Smooth muscle cell of the brain vasculature (primary cell): ENCODE measurements around the gene RASGRP4.
"Not testable (repeated sequence)": the region's sequence is repeated elsewhere in the genome, so short reads cannot be mapped to it uniquely, and the experiment has no call there.

Source experiments
- DNase-seq: peaks from one replicate; pipeline ENCODE4 v3.0.0-alpha.2; 2012; ENCODE audit warnings: low read depth, low spot score

RASGRP4 gene

DNA sequence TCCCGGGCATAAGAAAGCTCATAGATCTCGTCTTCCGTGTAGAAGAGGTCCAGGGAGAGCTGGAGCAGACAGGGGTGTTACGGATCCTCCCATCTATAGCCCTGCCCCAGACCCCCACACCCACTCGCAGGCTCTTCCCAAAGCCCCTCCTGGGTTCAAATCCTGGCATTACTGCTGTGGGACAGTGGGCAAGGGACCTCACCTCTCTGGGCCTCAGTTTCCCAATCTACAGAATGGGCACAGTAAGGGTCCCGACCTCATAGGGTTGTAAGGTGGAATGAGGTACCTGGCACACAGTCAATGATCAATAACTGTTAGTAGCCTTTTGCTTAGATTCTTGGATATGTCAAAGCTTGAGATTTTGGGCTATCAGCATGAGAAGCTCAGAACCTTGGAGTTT, 12.6 kb downstream of the RASGRP4 start:
- no peak for DNase-seq

DNA sequence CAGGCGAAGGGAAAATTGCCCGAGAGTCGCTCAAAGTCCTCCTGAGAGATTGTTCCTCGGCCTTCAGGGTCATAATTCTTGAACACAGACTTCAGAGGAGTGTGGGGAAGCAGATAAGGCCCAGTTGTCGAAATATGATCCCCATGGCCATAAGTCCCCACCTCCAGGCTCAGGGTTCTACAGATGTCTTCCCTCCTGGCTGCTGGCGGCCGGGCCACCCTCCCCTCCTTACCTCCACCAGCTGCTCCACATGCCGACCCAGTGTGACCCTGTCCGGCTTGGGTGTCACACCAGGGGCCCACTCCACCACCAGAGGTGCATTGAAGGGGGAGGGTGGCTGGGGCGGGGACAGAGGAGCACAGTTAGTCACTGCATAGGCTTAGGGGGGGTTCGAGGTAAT, 13.1 kb downstream of the RASGRP4 start:
- no peak for DNase-seq

DNA sequence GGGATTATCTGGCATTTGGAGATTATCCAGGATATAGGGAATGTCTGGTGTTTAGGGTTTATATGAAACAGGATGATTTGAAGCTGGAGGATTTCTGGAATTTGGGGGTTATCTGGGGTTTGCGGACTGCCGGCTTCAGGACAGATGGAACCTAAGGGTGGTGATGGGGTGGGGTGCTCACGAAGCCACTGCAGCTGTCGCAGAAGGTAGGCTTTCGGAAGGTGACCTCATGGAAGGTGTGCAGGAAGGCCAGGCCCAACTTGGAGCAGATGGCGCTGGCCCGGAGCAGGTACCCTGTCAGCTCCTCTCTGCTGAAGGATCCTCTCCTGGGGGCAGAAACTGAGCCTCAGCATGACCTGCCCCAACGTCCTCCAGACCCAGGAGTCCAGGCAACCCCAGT, 13.5 kb downstream of the RASGRP4 start:
- no peak for DNase-seq

DNA sequence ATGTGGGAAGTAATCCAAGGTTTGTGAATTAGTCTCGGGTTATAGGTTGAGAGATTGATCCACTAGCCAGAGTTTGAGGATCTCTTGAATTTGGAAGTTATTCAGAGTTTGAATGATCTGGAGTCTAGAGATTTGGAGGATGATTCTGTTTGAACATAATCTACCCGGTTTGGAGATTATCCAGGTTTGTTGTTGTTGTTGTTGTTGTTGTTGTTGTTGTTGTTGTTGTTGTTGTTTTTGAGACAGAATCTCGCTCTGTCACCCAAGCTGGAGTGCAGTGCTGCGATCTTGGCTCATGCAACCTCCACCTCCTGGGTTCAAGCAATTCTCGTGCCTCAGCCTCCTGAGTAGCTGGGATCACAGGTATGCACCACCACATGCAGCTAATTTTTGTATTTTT, 14.1 kb downstream of the RASGRP4 start:
- DNase-seq, result not testable (repeated sequence)

DNA sequence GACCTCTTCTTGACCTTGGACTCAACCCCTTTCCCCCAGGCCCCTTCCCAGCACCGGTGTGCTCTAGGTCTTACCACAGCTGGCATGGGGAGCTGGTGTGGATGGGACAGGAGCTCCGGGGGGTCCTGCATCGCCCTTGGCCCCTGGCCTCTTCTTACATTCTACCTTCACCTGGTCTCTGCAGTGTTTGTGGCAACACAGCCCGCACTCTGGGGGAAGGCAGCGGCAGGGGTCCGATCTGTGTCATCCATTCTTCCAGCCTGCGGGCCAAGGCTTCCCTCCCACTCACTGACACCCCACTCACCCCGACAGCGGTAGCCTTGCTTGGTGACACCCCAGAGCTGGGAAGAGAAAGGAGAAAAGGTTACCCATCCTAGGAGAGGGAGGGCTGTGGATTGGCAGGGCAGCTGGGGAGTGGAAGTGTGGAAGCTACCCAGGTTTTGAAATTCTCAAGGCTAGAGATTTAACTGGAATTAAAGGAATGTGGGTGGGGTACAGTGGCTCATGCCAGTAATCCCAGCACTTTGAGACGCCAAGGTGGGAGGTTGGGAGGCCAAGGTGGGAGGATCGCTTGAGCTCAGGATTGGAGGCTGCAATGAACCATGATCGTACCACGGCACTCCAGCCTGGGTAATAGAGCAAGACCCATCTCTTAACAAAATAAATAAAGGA, 14.8 kb downstream of the RASGRP4 start:
- no peak for DNase-seq

DNA sequence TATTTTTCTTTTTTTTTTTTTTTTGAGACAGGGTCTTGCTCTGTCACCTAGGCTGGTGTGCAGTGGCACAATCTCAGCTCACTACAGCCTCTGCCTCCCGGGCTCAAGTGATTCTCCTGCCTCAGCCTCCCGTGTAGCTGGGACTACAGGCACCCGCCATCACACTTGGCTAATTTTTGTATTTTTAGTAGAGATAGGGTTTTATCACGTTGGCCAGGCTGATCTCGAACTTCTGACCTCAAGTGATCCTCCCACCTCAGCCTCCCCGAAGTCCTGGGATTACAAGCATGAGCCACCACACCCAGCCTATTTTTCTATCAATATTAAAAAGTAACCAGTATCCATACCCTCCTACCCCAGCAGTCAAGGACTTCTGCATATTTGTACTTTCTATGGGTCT, 15.6 kb downstream of the RASGRP4 start:
- DNase-seq, result not testable (repeated sequence)

DNA sequence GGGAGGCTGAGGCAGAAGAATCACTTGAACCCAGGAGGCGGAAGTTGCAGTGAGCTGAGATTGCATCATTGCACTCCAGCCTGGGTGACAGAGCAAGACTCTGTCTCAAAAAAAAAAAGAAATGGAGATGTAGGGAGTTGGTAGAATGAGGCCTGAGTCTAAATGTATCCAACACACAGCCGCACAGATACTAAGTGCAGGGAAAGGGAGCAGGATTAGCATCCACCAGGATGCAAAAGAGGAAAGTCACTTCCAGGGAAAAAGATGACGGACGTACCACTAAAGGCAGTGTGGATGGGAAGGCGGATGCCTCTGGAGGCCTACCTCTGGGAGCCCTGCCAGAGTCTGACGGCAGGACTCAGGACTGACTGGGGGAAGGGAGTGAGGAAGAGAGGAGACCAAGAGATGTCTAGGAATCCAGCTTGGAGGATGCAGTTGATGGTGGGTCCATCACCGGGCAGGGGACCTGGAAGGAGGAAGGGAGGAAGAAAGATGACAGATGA, 16.3 kb downstream of the RASGRP4 start:
- DNase-seq, result no peak

DNA sequence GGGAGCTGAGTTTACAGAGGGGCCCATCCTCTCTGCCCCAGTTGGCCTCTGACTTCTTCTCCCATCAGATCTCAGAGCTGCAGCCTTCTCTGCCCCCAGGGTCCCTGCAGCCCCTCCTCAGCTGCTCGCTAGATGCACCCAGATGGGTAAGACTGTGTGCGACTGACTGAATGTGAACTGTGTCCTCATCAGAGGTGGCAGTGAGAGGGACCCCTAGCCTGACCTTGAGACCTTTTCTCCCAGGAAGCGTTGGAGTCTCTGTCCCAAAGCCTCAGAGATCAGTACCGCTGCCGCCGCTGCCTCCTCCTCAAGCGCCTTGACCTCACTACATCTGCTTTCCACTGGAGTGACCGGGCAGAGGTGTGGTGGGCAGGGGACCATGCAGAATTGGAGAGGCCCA, 20.7 kb downstream of the RASGRP4 start:
- DNase-seq, result no peak

DNA sequence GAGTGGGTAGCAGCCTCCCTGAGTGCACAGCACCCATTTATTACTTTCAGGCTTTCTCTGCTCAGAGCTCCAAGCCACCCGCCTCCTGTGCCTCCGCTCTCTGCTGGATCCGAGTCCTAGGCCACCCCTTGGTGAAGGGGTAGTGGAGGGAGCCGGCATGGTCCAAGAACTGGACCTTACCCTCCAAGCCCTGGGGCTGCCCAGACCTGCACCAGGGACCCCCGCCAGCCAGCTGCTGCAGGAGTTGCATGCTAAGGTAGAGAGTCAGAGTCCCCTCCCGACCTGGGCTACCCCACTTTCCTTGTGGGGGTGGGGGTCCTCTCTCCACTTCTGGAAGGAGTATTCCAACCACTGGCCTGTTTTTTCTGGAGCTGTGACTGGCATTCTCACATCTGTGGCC, 21.2 kb downstream of the RASGRP4 start:
- no peak for DNase-seq

DNA sequence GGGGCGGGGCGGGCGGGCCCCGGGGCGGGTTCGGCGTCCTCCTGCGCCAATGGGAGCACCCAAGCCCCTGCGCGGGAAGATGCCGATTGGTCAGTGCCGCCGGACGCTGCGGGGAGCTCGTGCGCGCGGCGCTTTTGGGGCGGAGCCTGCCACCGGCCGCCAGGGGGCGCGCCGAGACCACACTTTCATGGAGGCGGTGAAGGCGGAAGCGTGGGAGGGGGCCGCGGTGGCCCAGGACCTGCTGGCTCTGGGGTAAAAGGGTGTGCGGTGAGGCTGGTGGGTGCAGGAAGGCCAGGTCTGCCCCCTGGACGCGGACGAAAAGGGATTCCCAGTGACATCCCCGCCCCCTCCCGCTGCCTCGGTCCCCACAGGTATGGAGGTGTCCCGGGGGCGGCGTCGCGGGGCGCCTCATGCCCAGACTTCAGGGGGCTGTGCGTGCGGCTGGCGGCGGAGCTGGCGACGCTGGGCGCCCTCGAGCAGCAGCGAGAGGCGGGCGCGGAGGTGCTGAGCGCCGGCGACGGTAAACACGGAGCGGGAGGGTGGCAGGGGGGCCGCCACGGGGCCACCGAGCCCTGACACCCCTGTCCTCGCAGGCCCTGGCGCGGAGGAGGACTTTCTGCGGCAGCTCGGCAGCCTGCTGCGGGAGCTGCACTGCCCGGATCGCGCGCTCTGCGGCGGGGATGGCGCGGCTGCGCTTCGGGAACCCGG, 22.9 kb downstream of the RASGRP4 start, which contains the start of gene FAM98C:
Gene FAM98C (plus strand): TSS at position 127 of the 708 bp plus-strand sequence. CDS start 61 bp downstream, at position 188.
- peak; percentile 85 for DNase-seq

DNA sequence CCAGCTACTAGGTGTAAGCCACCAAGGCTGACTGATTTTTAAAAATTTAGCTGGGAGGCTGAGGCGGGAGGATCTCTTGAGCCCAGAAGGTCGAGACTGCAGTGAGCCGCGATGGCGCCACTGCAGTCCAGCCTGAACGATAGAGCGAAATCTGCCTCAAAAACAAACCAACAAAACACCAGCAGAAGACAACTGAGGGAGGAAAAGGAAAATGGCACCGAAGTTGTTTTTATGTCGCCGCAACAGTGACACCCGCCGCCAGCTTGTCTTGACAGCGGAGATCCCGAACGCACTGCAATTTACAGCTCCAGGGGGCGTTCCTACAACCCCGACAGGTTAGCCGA, 23.4 kb downstream of the RASGRP4 start:
- DNase-seq, result no peak

DNA sequence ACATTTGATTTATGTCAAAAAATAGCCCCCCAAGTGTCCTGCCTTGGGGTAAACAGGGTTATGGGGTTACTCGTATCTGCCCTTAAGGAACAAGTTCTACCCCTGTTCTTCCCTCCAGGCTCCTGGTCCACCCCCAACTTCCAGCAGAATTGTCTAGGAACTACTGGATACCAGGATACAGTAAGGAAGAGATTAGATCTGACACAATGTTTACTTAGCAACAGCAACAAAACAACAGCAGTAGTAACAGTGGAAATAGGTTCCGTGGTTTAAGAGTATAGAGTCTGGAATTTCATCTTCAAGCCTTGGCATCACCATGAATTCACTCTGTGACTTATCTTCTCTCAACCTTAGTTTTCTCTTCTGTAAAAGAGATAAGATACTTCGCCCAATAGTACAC, 24.9 kb downstream of the RASGRP4 start:
- DNase-seq, result no peak

DNA sequence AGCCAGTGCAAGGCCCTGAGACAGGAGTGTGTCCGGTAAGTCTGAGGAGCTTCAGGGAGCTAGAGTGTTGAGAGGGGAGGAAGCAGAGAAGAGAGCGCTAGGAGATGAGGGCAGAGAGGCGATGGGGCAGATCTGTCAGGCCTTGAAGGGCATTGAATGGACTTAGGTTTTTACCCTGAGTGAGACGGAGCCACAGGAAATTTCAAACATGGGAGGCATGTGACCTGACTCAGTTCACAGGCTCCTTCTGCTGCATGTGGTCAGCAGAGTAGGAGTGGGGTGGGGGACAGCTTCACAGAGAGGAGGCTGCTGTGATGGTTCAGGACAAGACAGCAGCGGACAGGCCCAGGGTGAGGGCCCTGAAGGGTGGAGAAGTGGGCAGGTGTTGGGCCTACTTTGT, 25.7 kb downstream of the RASGRP4 start:
- no peak for DNase-seq

DNA sequence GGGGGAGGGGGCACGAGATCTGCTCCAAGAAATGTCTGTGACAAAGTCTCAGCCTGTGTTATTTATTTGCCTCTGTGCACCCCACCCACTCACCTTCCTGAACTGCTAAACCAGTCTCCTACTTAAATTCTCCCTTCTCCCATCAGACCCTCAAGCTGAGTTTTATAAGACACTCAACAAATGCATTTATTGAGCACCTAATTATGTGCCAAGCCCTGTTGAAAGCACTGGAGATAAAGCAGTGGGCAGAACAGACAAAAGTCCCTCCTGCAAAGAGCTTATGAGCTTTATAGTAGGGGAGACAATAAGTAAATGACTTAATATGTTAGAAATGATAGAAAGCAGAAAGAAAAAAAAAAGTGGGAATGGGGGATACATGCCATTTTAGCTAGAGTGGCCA, 26.5 kb downstream of the RASGRP4 start:
- DNase-seq, result no peak

DNA sequence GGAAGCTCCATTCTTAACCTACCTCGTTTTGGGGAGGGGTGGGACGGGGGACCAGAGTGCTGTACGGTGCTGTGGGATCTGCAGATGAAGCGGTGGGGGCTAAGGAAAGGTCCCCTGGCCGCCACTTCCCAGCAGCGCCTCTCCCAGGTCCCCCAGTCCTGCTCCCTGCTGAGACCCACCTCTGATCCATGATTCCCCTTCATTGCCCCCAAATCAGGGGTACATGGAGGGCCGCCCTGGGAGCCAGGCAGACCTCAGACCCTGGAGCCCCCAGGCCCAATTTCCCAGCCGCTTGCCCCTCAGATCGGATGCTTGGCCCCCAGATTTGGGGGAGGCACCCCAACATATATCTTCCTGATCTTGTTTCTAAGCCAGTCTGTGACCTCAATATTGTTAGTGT, 26.9 kb downstream of the RASGRP4 start:
- no peak for DNase-seq

DNA sequence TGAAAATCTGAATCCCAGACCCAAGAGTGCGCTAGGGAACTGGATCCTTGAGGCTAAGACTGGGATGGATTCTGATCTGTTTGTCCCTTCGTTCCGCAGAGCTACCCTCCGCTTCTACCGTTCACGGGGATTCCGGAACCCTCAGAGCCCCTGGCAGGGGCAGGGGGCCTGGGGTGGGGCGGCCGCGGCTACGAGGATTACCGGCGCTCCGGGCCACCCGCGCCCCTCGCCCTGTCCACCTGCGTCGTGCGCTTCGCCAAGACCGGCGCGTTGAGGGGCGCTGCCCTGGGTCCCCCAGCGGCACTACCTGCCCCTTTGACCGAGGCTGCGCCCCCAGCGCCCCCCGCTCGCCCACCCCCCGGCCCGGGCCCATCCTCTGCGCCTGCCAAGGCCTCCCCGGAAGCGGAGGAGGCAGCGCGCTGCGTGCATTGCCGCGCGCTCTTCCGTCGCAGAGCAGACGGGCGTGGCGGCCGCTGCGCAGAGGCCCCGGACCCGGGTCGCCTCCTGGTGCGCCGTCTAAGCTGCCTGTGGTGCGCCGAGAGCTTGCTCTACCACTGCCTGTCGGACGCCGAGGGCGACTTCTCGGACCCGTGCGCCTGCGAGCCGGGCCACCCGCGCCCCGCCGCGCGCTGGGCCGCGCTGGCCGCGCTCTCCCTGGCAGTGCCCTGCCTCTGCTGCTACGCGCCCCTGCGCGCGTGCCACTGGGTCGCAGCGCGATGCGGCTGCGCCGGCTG, 30.5 kb downstream of the RASGRP4 start:
- no peak for DNase-seq

DNA sequence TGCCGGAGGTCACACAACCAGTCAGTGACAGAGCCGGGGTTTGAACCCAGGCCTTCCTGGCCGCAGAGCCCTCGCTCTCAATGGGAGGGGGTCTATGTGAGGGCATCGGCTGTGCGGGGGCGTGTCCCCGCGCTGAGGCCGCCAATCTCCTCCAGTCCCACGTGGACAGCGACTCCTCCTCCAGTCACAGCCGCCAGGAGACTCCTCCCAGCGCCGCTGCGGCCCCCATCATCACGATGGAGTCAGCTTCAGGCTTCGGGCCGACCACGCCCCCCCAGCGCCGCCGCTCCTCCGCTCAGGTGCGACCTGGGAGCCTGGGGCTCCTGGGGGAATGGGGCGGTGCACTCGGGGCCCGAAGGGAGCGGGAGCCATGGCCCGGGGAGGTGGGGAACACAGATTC, 31.5 kb downstream of the RASGRP4 start:
- DNase-seq, result no peak

DNA sequence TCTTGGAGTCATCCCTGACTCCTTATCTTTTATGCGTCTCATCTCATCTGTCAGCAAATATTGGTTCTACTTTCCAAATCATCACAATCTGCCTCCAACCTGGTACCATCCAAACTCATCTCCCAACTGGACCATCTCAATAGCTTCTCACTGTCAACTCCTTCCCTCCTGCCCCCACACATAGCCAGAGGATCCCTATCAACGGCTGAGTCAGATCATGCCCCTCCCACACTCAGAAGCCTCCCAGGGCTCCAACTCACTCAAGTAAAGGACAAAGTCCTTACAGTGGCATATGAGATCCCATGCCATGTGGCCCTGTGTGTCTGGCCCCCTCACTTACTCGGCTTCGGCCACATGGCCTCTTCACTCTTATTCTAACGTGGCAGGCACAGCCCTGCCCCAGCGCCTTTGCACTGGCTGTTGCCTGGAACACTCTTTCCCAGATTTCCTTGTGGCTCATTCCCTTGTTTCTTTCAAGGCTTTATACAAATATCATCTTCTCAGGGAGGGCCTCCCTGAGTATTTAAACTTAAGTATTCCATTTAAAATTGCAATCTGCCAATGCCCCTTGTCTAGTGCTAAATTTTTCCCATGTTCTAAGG, 33.2 kb downstream of the RASGRP4 start:
- DNase-seq, result no peak

DNA sequence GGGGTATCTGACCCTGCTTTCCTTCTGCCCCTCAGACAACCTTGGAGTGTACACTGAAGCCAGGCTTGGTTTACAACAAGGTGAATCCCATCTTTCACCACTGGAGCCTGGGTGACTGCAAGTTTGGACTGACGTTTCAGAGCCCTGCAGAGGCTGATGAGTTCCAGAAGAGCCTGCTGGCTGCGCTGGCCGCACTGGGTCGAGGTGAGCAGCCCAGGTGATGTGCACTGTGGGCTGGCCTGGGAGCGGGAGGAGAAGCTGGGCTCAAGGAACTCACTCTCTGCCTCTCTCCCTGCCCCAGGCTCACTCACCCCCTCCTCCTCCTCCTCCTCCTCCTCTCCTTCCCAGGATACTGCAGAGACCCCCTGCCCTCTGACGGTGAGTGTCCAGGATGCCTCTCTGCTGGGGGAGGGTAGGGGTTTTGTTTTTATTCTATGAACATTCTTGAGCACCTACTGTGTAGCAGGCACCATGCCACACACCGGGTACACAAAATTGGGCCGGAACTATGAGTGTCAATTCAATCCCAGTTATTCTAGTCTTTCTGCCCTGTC, 34.0 kb downstream of the RASGRP4 start:
- DNase-seq, result no peak

DNA sequence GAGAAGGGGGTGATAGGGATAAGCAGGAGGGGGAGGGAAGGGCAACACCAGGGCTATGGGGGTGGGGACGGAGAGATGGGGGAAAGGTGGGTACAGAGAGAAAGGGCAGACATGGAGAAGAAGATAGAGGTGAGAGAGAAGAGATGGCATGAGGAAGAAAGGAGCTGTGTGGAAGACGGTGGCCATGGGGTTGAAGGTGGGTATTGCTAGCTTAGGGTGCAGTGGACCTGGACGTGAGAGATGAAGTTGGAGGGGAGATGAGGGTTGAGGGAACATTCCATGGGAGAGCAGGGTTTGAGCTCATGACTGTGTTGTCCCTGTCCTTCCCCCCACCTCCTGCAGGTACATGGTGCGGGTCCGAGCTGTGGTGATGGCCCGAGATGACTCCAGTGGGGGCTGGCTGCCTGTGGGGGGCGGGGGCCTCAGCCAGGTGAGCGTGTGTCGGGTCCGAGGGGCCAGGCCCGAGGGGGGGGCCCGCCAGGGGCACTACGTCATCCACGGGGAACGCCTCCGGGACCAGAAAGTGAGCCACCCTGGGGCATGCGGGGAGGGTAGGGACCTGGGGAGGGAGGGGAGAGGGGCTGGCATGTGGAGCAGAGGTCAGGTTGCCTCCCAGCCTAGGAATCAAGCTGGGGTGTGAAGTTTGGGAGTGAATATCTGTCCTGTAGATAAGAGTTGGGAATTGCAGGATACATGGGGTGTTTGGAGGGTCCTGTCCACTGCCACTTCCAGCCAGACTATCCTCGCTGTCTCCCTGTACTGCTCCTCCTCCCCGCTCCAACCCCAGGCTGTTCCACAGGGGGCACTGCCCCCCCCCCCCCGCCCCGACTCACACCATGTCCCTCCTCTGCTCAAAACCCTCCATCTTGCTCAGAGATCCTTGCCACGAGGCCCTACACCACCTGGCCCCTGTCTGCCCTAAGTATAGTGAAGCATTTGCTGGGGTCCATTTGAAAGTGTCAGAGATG, 35.8 kb downstream of the RASGRP4 start:
- DNase-seq, result no peak
